Memory B cell (primary cell): ENCODE measurements around the gene BNC2.
"Not testable (repeated sequence)": the region's sequence is repeated elsewhere in the genome, so short reads cannot be mapped to it uniquely, and the experiment has no call there.

ENCODE experiments used
- ATAC-seq: fragments of 150-1000 bp; cut with Tn5 transposase; 2 replicates; pipeline ENCODE4 v1.10.0; 2021; ENCODE audit warnings: low read depth, mild to moderate bottlenecking, moderate library complexity
- DNase-seq, 2 donors: peaks; one replicate each; pipeline ENCODE4 v3.0.0; 2022; ENCODE audit warnings: low spot score in 2 of 2
- H3K27ac Mint-ChIP-seq: one replicate; pipeline ENCODE4 v1.8.0; 2022; ENCODE audit warnings: mild to moderate bottlenecking, moderate library complexity, mixed read lengths
- H3K27me3 Mint-ChIP-seq: one replicate; pipeline ENCODE4 v1.8.0; 2022; ENCODE audit warnings: mixed read lengths
- H3K36me3 Mint-ChIP-seq: one replicate; pipeline ENCODE4 v1.8.0; 2022; ENCODE audit warnings: mild to moderate bottlenecking, mixed read lengths
- H3K4me1 Mint-ChIP-seq: one replicate; pipeline ENCODE4 v1.8.0; 2022; ENCODE audit warnings: mixed read lengths
- H3K4me3 Mint-ChIP-seq: one replicate; pipeline ENCODE4 v1.8.0; 2022; ENCODE audit warnings: mild to moderate bottlenecking, moderate library complexity, mixed read lengths
- H3K9me3 Mint-ChIP-seq: one replicate; pipeline ENCODE4 v1.8.0; 2022; ENCODE audit warnings: mixed read lengths

BNC2 gene

GRCh38 chr9:16487915-16488314 lies 382.6 kb downstream of the BNC2 start:
- DNase-seq: no peak
- Mint-ChIP-seq H3K27ac (no peak overlapping the region), H3K4me3 (no peak overlapping the region), H3K9me3 (no peaks in the 10 kb centered on the region), H3K27me3 (no peaks in the 10 kb centered on the region), H3K4me1 (no peaks in the 10 kb centered on the region), H3K36me3 (no peaks in the 10 kb centered on the region)
- ATAC-seq: no peak

DNA sequence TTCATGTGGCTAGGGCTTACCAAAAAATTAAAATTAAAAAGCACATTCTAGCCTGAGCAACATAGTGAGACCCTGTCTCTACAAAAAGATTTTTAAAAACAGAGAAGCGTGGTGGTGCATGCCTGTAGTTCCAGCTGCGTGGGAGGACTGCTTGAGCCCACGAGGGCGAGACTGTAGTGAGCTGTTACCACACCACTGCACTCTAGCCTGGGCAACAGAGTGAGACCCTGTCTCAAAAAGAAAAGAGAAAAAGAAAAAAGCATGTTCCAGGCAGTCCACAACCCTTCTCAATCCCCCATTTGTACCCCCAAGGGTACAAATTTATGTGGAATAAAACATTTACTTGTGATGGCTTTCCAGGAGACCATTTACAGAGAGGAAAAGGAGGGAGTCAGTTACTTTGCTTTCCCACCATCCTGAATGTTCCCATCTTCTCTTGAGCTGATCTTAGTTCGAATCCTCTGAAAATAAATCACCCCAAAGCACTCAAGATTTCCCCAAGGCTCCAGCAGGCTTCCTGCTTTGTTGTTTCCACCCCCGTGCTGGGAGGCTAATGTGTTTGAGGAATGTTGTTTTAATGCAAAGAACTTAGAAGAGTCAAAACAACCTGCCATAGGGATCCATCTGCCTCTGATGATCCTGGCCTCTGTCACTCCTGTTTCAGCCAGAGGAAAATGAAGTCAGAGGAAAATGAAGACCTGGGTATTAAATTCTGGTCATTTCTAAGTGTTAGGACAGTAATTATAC lies 384.7 kb downstream of the BNC2 start:
- ATAC-seq (no peak), DNase-seq (no peak)
- Mint-ChIP-seq H3K9me3 (no peaks in the 10 kb centered on the region), H3K4me3 (no peak overlapping the region), H3K27me3 (no peaks in the 10 kb centered on the region), H3K27ac (no peak overlapping the region), H3K4me1 (no peaks in the 10 kb centered on the region), H3K36me3 (no peaks in the 10 kb centered on the region)

DNA sequence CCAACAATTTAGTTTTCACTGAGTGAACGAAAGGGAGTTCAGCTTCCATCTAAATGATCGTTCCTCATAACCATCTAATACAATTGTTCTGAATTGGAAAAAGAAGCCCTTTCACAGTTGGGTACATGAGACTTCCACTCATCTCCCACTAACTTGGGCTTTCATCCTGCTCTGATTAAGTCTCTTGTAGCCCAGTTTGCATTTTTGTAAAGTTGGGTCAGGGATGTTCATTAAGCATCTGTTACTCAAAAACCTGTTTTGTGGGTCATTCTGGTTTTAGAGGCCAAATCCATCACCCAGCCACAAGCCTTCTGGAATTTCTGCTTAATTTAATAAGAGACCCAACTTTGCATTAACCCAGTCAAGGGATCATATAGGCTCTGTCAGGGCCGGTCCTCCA lies 385.3 kb downstream of the BNC2 start:
- Mint-ChIP-seq H3K27ac (no peak overlapping the region), H3K4me1 (no peaks in the 10 kb centered on the region), H3K4me3 (no peak overlapping the region), H3K36me3 (no peaks in the 10 kb centered on the region), H3K27me3 (no peaks in the 10 kb centered on the region), H3K9me3 (no peaks in the 10 kb centered on the region)
- DNase-seq (no peak), ATAC-seq (no peak)

DNA sequence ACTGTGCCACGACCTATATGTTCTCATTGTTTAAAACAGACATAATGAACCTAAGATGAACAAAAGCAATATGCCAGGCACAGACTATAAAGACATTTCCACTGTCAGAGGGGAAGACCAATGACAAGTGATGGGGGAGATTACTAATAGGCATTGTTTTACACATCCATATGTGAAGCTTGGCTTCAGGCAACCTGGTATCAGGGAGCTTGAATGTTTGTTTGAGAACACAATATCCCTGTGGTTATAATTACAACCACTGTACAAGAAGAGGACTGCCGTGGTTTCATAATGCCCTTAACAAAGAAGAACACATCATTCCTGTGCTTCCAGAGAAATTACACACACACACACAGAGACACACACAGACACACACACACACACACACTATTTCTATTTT lies 385.7 kb downstream of the BNC2 start:
- DNase-seq (no peak), ATAC-seq (no peak)
- H3K27me3 Mint-ChIP-seq: no peaks in the 10 kb centered on the region
- no peak overlapping the region for H3K4me3 Mint-ChIP-seq
- no peaks in the 10 kb centered on the region for H3K36me3 Mint-ChIP-seq
- H3K4me1 Mint-ChIP-seq: no peaks in the 10 kb centered on the region
- no peaks in the 10 kb centered on the region for H3K9me3 Mint-ChIP-seq
- H3K27ac Mint-ChIP-seq: no peak overlapping the region

DNA sequence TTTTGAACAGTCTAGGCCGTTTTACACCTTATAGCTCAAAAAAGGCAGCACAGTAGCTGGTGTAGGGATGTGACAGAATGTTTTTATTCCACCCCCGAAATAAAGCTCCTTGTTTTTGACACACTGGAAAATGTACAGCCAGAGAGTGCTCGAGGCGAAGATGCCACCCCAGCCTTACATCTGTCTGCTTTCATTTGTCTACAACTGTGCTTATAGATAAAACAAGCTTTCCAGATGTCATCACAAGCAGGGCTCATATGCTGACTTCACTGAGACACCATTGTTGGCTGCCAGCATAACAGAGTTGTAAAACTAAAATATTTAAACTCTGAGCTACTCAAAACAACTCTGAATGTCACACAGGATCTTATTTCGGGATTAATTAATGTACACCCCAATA lies 386.3 kb downstream of the BNC2 start:
- H3K4me3 Mint-ChIP-seq: no peak overlapping the region
- DNase-seq: no peak
- ATAC-seq: no peak
- no peaks in the 10 kb centered on the region for H3K9me3 Mint-ChIP-seq
- no peaks in the 10 kb centered on the region for H3K36me3 Mint-ChIP-seq
- no peaks in the 10 kb centered on the region for H3K4me1 Mint-ChIP-seq
- H3K27me3 Mint-ChIP-seq: no peaks in the 10 kb centered on the region
- H3K27ac Mint-ChIP-seq: no peak overlapping the region

GRCh38 chr9:16482764-16483163 lies 387.7 kb downstream of the BNC2 start:
- no peaks in the 10 kb centered on the region for H3K36me3 Mint-ChIP-seq
- ATAC-seq (no peak), DNase-seq (no peak)
- H3K4me3 Mint-ChIP-seq: no peak overlapping the region
- no peaks in the 10 kb centered on the region for H3K27me3 Mint-ChIP-seq
- no peaks in the 10 kb centered on the region for H3K4me1 Mint-ChIP-seq
- H3K9me3 Mint-ChIP-seq: no peaks in the 10 kb centered on the region
- H3K27ac Mint-ChIP-seq: no peak overlapping the region

DNA sequence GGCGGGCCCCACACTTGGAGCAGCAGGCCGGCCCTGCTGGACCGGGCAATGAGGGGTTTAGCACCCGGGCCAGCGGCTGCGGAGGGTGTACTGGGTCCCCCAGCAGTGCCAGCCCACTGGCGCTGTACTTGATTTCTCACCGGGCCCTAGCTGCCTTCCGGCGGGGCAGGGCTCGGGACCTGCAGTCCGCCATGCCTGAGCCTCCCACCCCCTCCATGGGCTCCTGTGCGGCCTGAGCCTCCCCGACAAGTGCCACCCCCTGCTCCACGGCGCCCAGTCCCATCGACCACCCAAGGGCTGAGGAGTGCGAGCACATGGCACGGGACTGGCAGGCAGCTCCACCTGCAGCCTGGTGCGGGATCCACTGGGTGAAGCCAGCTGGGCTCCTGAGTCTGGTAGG lies 389.9 kb downstream of the BNC2 start:
- H3K36me3 Mint-ChIP-seq, H3K9me3 Mint-ChIP-seq, H3K4me3 Mint-ChIP-seq, H3K27ac Mint-ChIP-seq, H3K27me3 Mint-ChIP-seq, ATAC-seq, DNase-seq, H3K4me1 Mint-ChIP-seq: not testable (repeated sequence)

DNA sequence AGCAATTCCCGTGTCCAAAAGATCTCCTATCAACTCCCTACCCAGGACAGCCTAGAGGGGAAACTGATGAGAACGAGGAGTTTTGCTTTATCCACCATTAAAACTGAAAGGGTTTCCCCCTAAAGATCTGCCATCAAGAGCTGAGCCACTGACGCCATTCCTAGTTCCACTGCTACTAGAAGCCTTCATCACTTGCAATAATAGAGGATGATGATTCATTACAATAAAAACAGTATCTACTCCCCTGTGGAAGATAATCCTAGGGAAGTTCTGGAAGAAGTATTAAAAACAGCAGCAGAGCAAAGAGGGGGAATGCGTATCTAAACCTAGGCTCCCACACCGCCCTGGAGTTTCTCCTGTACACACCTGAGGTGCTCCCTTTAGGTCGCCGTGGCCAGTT lies 394.5 kb downstream of the BNC2 start:
- ATAC-seq: no peak
- no peak for DNase-seq
- Mint-ChIP-seq H3K27me3 (no peaks in the 10 kb centered on the region), H3K36me3 (no peaks in the 10 kb centered on the region), H3K27ac (no peak overlapping the region), H3K4me3 (no peak overlapping the region), H3K4me1 (no peaks in the 10 kb centered on the region), H3K9me3 (no peaks in the 10 kb centered on the region)

DNA sequence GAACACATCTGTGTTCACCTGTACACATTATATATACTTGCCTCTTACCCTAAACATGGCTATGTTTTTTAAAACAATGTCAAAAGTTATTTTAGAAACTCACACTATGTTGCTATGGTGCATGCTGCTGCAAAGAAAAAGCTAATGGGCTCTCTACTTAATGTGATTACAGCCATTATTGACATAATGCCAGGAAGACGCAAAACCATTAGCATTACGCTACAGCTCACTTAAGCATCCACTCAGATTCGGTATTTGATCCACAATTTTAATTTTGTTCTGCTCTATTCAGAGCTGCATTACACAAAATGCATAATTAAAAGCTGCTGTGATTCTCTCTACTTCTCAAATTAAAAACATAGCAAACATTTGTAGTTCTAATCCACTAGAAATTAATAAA lies 395.2 kb downstream of the BNC2 start:
- no peak for DNase-seq

GRCh38 chr9:16469184-16469583 lies 401.3 kb downstream of the BNC2 start:
- no peak for ATAC-seq
- DNase-seq: no peak
- H3K9me3 Mint-ChIP-seq: no peaks in the 10 kb centered on the region
- no peaks in the 10 kb centered on the region for H3K36me3 Mint-ChIP-seq
- H3K4me1 Mint-ChIP-seq: no peaks in the 10 kb centered on the region
- H3K4me3 Mint-ChIP-seq: no peak overlapping the region
- no peaks in the 10 kb centered on the region for H3K27me3 Mint-ChIP-seq
- no peak overlapping the region for H3K27ac Mint-ChIP-seq

More for the DNA sequence above, 395.2 kb downstream of the BNC2 start:
- no peak overlapping the region for H3K4me3 Mint-ChIP-seq
- no peak overlapping the region for H3K27ac Mint-ChIP-seq
- H3K9me3 Mint-ChIP-seq: no peaks in the 10 kb centered on the region
- no peaks in the 10 kb centered on the region for H3K4me1 Mint-ChIP-seq
- H3K27me3 Mint-ChIP-seq: no peaks in the 10 kb centered on the region
- ATAC-seq: no peak
- no peaks in the 10 kb centered on the region for H3K36me3 Mint-ChIP-seq

GRCh38 chr9:16461851-16462250 lies 408.6 kb downstream of the BNC2 start:
- no peaks in the 10 kb centered on the region for H3K9me3 Mint-ChIP-seq
- no peak overlapping the region for H3K4me3 Mint-ChIP-seq
- H3K36me3 Mint-ChIP-seq: no peaks in the 10 kb centered on the region
- ATAC-seq: no peak
- H3K27ac Mint-ChIP-seq: no peak overlapping the region
- no peaks in the 10 kb centered on the region for H3K4me1 Mint-ChIP-seq
- no peak for DNase-seq
- no peaks in the 10 kb centered on the region for H3K27me3 Mint-ChIP-seq

DNA sequence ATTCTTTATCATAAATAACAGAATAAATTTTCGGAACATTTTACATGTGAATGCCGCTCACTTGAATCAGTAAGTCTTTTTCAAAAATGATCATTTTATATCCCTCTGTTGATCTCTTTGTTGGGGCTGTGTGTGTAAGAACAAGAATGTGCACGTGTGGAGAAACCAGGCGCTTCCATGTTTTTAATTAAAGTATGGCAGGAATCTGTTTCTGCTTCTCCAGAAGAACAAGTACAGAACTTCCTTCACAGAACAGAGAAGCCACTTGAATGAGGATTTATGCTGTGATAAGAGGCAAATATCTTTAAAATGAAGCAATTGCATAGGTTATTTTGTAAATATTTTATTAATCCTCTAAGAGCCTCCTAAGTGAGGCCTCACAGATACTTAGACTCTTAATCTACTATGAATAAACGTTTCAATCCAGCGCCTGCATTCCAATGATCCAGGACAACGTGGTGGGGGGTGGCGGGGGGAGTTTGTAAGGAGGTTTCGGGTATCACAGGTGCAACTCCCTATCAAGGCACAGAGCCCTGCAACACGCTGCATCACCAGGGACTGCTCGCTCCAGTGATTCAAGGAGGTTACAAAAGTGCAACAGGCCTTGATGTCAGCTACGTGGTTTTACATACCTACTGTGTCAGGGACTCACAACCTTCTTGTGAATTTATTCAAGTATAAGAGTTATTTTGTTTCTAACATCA lies 409.2 kb downstream of the BNC2 start:
- H3K4me1 Mint-ChIP-seq: no peaks in the 10 kb centered on the region
- ATAC-seq: no peak
- H3K9me3 Mint-ChIP-seq: no peaks in the 10 kb centered on the region

DNA sequence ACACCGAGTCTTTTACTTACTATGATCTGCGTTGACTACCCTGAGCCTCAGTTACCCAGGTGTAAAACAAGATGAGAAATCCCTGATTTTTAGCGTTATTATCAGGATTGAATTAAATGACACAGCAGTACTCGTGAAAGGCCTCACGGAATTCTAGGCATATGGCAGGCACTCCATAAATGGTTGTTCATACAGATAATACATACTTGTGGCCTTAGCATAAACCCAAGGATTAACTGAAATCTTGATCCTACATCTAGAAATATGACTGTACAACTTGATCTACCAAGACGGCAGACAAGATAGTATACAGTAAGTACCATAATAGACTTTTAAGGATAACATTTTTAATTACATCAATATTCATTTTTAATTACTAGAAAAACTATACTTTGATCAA lies 409.8 kb downstream of the BNC2 start:
- H3K36me3 Mint-ChIP-seq: no peaks in the 10 kb centered on the region
- H3K27me3 Mint-ChIP-seq: no peaks in the 10 kb centered on the region
- H3K4me1 Mint-ChIP-seq: no peaks in the 10 kb centered on the region
- no peak for DNase-seq
- no peak overlapping the region for H3K4me3 Mint-ChIP-seq
- H3K27ac Mint-ChIP-seq: no peak overlapping the region
- ATAC-seq: no peak
- H3K9me3 Mint-ChIP-seq: no peaks in the 10 kb centered on the region

More for the DNA sequence above, 409.2 kb downstream of the BNC2 start:
- no peak for DNase-seq
- Mint-ChIP-seq H3K4me3 (no peak overlapping the region), H3K27me3 (no peaks in the 10 kb centered on the region), H3K36me3 (no peaks in the 10 kb centered on the region), H3K27ac (no peak overlapping the region)

- H3K27ac Mint-ChIP-seq: no peak overlapping the region
- no peaks in the 10 kb centered on the region for H3K4me1 Mint-ChIP-seq
- H3K9me3 Mint-ChIP-seq: peaks cover 1% of the 10 kb centered on the region
- H3K36me3 Mint-ChIP-seq: no peaks in the 10 kb centered on the region
- no peak overlapping the region for H3K4me3 Mint-ChIP-seq
- DNase-seq: no peak
- ATAC-seq: no peak
- no peaks in the 10 kb centered on the region for H3K27me3 Mint-ChIP-seq
These were observed 410.9 kb downstream of the BNC2 start for GRCh38 chr9:16459421-16460148.
